H1 (cell line): ENCODE measurements around the gene BRD2. TPM values are rescaled to one million over a fixed set of nuclear protein-coding genes. Genes with fewer than 3 reads are reported as not detected.

Experiments
- CTCF ChIA-PET: fragments of 300-600 bp; sonication (Branson Sonifier 250); formaldehyde crosslinking; loops from one replicate; lab custom pipeline; 2021; ENCODE audit not compliant: partially characterized antibody; lab: Charles Lee
- POLR2A ChIA-PET: fragments of 300-600 bp; sonication (Branson Sonifier 250); formaldehyde crosslinking; loops from one replicate; lab custom pipeline; 2021; ENCODE audit warnings: inconsistent platforms; ENCODE audit not compliant: partially characterized antibody; lab: Charles Lee
- DNase-seq, 2 experiments: peaks; one replicate each; pipeline versions ENCODE4 v3.0.0 to v3.0.0-alpha.2; 2010 to 2022; ENCODE audit warnings: low spot score in 2 of 2, low read depth in 1 of 2, mixed read lengths in 1 of 2
- FAIRE-seq: peaks from 2 replicates; lab custom pipeline; 2011; peaks lifted over from hg19 to GRCh38; lab: Jason Lieb, UNC
- H2AFZ ChIP-seq: 2 replicates; pipeline ENCODE4 v1.8.1; 2012; ENCODE audit warnings: low read length, inconsistent platforms
- H2AK5ac ChIP-seq: 2 replicates; pipeline ENCODE4 v1.6.1; 2013; ENCODE audit warnings: low read depth, low read length
- H2BK120ac ChIP-seq: replicated peaks from 2 replicates; pipeline ENCODE3; 2013; ENCODE audit warnings: low read depth, low read length, inconsistent platforms
- H2BK12ac ChIP-seq: 2 replicates; pipeline ENCODE4 v1.6.1; 2013; ENCODE audit warnings: low read depth, low read length
- H2BK15ac ChIP-seq: 2 replicates; pipeline ENCODE4 v1.6.1; 2013; ENCODE audit warnings: low read length
- H2BK20ac ChIP-seq: 2 replicates; pipeline ENCODE4 v1.6.1; 2013; ENCODE audit warnings: low read length
- H2BK5ac ChIP-seq: 2 replicates; pipeline ENCODE4 v1.6.1; 2013; ENCODE audit warnings: low read depth, low read length
- H3K14ac ChIP-seq: 2 replicates; pipeline ENCODE4 v1.6.1; 2013; ENCODE audit warnings: inconsistent platforms; ENCODE audit not compliant: insufficient read length
- H3K18ac ChIP-seq: 2 replicates; pipeline ENCODE4 v1.6.1; 2013; ENCODE audit warnings: low read length; ENCODE audit errors: extremely low read depth
- H3K23ac ChIP-seq: 2 replicates; pipeline ENCODE4 v1.6.1; 2013; ENCODE audit warnings: inconsistent platforms; ENCODE audit not compliant: insufficient read length
- H3K23me2 ChIP-seq: 2 replicates; pipeline ENCODE4 v1.6.1; 2013; ENCODE audit warnings: low read depth, low read length
- H3K27ac ChIP-seq: 2 replicates; pipeline ENCODE4 v1.6.1; 2011; ENCODE audit warnings: low read depth, low read length, inconsistent platforms
- H3K27me3 ChIP-seq, 4 experiments: replicated peaks in 1 of 4; 1 replicate in 1 of 4; 2 replicates in 3 of 4; pipeline versions ENCODE4 v1.6.1 to v1.8.1; 2011 to 2013; ENCODE audit warnings: low read length in 3 of 4, mild to moderate bottlenecking in 3 of 4, inconsistent platforms in 2 of 4, mixed read lengths in 2 of 4, moderate library complexity in 1 of 4; ENCODE audit not compliant: control insufficient read depth in 3 of 4, insufficient read depth in 3 of 4; ENCODE audit errors: extremely low read depth in 1 of 4
- H3K36me3 ChIP-seq, 4 experiments: 2 replicates each; pipeline versions ENCODE4 v1.6.1 to v1.8.1; 2011 to 2013; ENCODE audit warnings: mild to moderate bottlenecking in 4 of 4, low read length in 3 of 4, moderate library complexity in 2 of 4, control low read depth in 1 of 4, inconsistent platforms in 1 of 4; ENCODE audit not compliant: insufficient read depth in 4 of 4, control insufficient read depth in 2 of 4
- H3K4ac ChIP-seq: replicated peaks from 2 replicates; pipeline ENCODE3; 2013; ENCODE audit warnings: low read length, low read depth, mixed read lengths, inconsistent platforms; ENCODE audit not compliant: insufficient read length
- H3K4me1 ChIP-seq, 4 experiments: replicated peaks in 1 of 4; 1 replicate in 1 of 4; 2 replicates in 3 of 4; pipeline versions ENCODE4 v1.6.1 to v1.8.1; 2011 to 2013; ENCODE audit warnings: low read length in 3 of 4, inconsistent platforms in 2 of 4, mixed read lengths in 1 of 4; ENCODE audit not compliant: insufficient read depth in 4 of 4, control insufficient read depth in 3 of 4
- H3K4me2 ChIP-seq, 2 experiments: 2 replicates each; pipeline versions ENCODE4 v1.6.1 to v1.8.1; 2011 to 2013; ENCODE audit warnings: low read depth in 2 of 2, low read length in 2 of 2, control low read depth in 1 of 2, inconsistent platforms in 1 of 2, mild to moderate bottlenecking in 1 of 2; ENCODE audit not compliant: insufficient read depth in 1 of 2
- H3K4me3 ChIP-seq, 4 experiments: fragments of 200-600, 300-600 bp in 1 of 4; sonication (generic), shearing (Covaris generic), sonication (Bioruptor Twin) in 1 of 4; 2 replicates each; pipeline versions ENCODE4 v1.5.1 to v1.8.1; 2011 to 2016; ENCODE audit warnings: low read length in 4 of 4, low read depth in 3 of 4, control low read depth in 2 of 4, inconsistent platforms in 2 of 4, mild to moderate bottlenecking in 2 of 4, mixed read lengths in 1 of 4, moderate library complexity in 1 of 4; ENCODE audit not compliant: insufficient read depth in 2 of 4; ENCODE audit errors: extremely low read depth in 1 of 4
- H3K56ac ChIP-seq: replicated peaks from 2 replicates; pipeline ENCODE3; 2013; ENCODE audit warnings: low read depth, mild to moderate bottlenecking, mixed read lengths, low read length, inconsistent platforms; ENCODE audit not compliant: insufficient read length
- H3K79me1 ChIP-seq: 2 replicates; pipeline ENCODE4 v1.6.1; 2013; ENCODE audit warnings: low read depth, low read length, control low read depth
- H3K79me2 ChIP-seq, 2 experiments: 2 replicates each; pipeline versions ENCODE4 v1.6.1 to v1.8.1; 2012 to 2013; ENCODE audit warnings: low read length in 2 of 2, mild to moderate bottlenecking in 2 of 2, inconsistent platforms in 1 of 2; ENCODE audit not compliant: insufficient read depth in 2 of 2, control insufficient read depth in 1 of 2
- H3K9ac ChIP-seq, 4 experiments: replicated peaks in 1 of 4; 1 replicate in 1 of 4; 2 replicates in 3 of 4; pipeline versions ENCODE4 v1.6.1 to v1.8.1; 2011 to 2013; ENCODE audit warnings: low read depth in 3 of 4, low read length in 3 of 4, control low read depth in 2 of 4, mild to moderate bottlenecking in 2 of 4, moderate library complexity in 2 of 4, inconsistent platforms in 1 of 4; ENCODE audit errors: extremely low read depth in 1 of 4
- H3K9me3 ChIP-seq, 2 experiments: 2 replicates each; pipeline versions ENCODE4 v1.6.1 to v1.8.1; 2012 to 2013; ENCODE audit warnings: mild to moderate bottlenecking in 2 of 2, moderate library complexity in 2 of 2, control low read depth in 1 of 2, inconsistent platforms in 1 of 2, low read depth in 1 of 2, low read length in 1 of 2, mixed read lengths in 1 of 2; ENCODE audit not compliant: insufficient read depth in 2 of 2
- H4K20me1 ChIP-seq, 2 experiments: replicated peaks in 1 of 2; 2 replicates each; pipeline versions ENCODE3 to v1.8.1; 2011 to 2013; ENCODE audit warnings: inconsistent platforms in 2 of 2, low read length in 2 of 2, mild to moderate bottlenecking in 1 of 2; ENCODE audit not compliant: insufficient read depth in 2 of 2, control insufficient read depth in 1 of 2
- H4K5ac ChIP-seq: 2 replicates; pipeline ENCODE4 v1.6.1; 2013; ENCODE audit warnings: low read length, low read depth, mixed read lengths, inconsistent platforms; ENCODE audit not compliant: insufficient read length
- H4K8ac ChIP-seq: 2 replicates; pipeline ENCODE4 v1.8.0; 2013; ENCODE audit warnings: mild to moderate bottlenecking, moderate library complexity, low read length, inconsistent platforms; ENCODE audit not compliant: insufficient read depth; ENCODE audit errors: extremely low read depth
- H4K91ac ChIP-seq: replicated peaks from 2 replicates; pipeline ENCODE3; 2013; ENCODE audit warnings: low read length, mixed read lengths, inconsistent platforms; ENCODE audit not compliant: insufficient read length
- CTBP2 ChIP-seq: IDR thresholded peaks from 2 replicates; pipeline ENCODE4 v1.7.0; 2011; ENCODE audit warnings: borderline replicate concordance, mild to moderate bottlenecking, moderate library complexity, mixed read lengths, low read length; ENCODE audit not compliant: insufficient read depth, insufficient read length
- KDM1A ChIP-seq: fragments of 200-600, 300-600 bp; sonication (generic); IDR thresholded peaks from 2 replicates; pipeline ENCODE4 v1.7.1; 2016; ENCODE audit warnings: mild to moderate bottlenecking, low read length, borderline replicate concordance
- SAP30 ChIP-seq: fragments of 300-600 bp; sonication (generic); IDR thresholded peaks from 2 replicates; pipeline ENCODE4 v1.7.1; 2012; ENCODE audit warnings: low read length, moderate library complexity, mild to moderate bottlenecking, inconsistent platforms; ENCODE audit not compliant: insufficient read depth, insufficient replicate concordance
- YY1 ChIP-seq: IDR thresholded peaks from 2 replicates; pipeline ENCODE4 v1.6.1; 2011; ENCODE audit warnings: low read depth, mild to moderate bottlenecking, low read length
- polyA plus RNA-seq, 7 experiments: library from polyadenylated mRNA; depleted of rRNA in 3 of 7; stranded (reverse) in 5 of 7; unstranded in 2 of 7; fragments of >200 nt in 5 of 7; fragments of 200-250 nt in 2 of 7; gene quantifications; 1 replicate in 5 of 7; 2 replicates in 1 of 7; 4 replicates in 1 of 7; pipeline versions ENCODE4 v1.2.1 to v1.2.3, GENCODE V29; 2011 to 2013; ENCODE audit warnings: missing spikeins in 2 of 7, mixed read lengths in 2 of 7
- total RNA-seq: library from RNA; stranded (reverse); fragmentation: NEBNext Ultra II Directional; extraction: Animal tissue kit (Norgen Biotek cat#: 25700); gene quantifications from 2 replicates; pipeline ENCODE4 v1.2.1, GENCODE V29; 2021

The BRD2 gene
- total and polyA plus RNA-seq, 2 of the 8 experiments (the other 6 are each of a cell fraction or from before 2014, with no cell fraction given), result 132 to 185 TPM

DNA sequence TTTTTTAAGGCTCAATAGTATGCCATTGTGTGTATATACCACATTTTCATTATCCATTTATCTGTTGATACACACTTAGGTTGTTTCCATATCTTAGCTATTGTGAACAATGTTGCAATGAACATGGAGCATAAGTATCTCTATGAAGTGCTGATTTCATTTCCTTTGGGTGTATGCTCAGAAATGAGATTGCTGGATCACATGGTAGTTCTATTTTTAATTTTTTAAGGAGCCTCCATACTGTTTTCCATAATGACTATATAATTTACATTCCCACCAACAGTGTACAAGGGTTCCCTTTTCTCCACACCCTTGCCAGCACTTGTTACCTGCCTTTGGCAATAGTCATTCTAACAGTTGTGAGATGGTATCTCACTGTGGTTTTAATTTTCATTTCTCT is 56.1 kb downstream of the BRD2 start:
- H2BK5ac ChIP-seq, result no peak overlapping the region
- no peak overlapping the region for H2BK20ac ChIP-seq
- H2AK5ac ChIP-seq, result no peak overlapping the region
- H3K14ac ChIP-seq, result no peak overlapping the region
- no peak overlapping the region for H3K56ac ChIP-seq
- H3K4ac ChIP-seq, result no peak overlapping the region
- ChIA-PET POLR2A (no interaction called here), CTCF (interaction anchor here (1.6 kb wide), 1 partner anchor 12 kb away, joined by 4 read pairs; no protein-coding TSS in a partner anchor)
- no peak overlapping the region for H3K4me3 ChIP-seq
- no peak overlapping the region for H3K9ac ChIP-seq
- no peak overlapping the region for H2AFZ ChIP-seq
- H3K79me2 ChIP-seq, result no peaks in the 10 kb centered on the region
- no peak overlapping the region for H4K91ac ChIP-seq
- no peak overlapping the region for H2BK12ac ChIP-seq
- no peak overlapping the region for H4K8ac ChIP-seq
- H3K27me3 ChIP-seq, result no peaks in the 10 kb centered on the region; a peak in 1 of 7 replicates
- H3K4me2 ChIP-seq, result no peak overlapping the region
- H3K23ac ChIP-seq, result no peak overlapping the region
- no peak overlapping the region for H2BK15ac ChIP-seq
- TF ChIP-seq CTBP2 (no peak), YY1 (no peak), SAP30 (no peak), KDM1A (no peak)
- H3K18ac ChIP-seq, result no peak overlapping the region
- DNase-seq (no peak), FAIRE-seq (no peak)
- no peaks in the 10 kb centered on the region for H3K79me1 ChIP-seq
- no peaks in the 10 kb centered on the region for H4K20me1 ChIP-seq
- H3K27ac ChIP-seq, result no peak overlapping the region
- no peak overlapping the region for H2BK120ac ChIP-seq
- no peaks in the 10 kb centered on the region for H3K9me3 ChIP-seq
- no peaks in the 10 kb centered on the region for H3K4me1 ChIP-seq
- H3K23me2 ChIP-seq, result no peaks in the 10 kb centered on the region
- no peak overlapping the region for H4K5ac ChIP-seq
- H3K36me3 ChIP-seq, result no peaks in the 10 kb centered on the region
